ENCODE data around the gene SPPL3. TPM values are rescaled to one million over a fixed set of nuclear protein-coding genes. Genes with fewer than 3 reads are reported as not detected.

SPPL3 gene
- total and polyA plus RNA-seq, 4 donors = 7.4 to 12.6 (median 8.7) TPM

GRCh38 chr12:120744922-120745493 lies 159.2 kb downstream of the SPPL3 start:
- no peaks in the 10 kb centered on the region for H3K36me3 ChIP-seq (ENCODE audit: control insufficient read depth in 4 of 4, insufficient read depth in 3 of 4, low read depth in 1 of 4, low read length in 3 of 4)
- 96% methylated on average over 15 of the region's 15 CpGs for WGBS

DNA sequence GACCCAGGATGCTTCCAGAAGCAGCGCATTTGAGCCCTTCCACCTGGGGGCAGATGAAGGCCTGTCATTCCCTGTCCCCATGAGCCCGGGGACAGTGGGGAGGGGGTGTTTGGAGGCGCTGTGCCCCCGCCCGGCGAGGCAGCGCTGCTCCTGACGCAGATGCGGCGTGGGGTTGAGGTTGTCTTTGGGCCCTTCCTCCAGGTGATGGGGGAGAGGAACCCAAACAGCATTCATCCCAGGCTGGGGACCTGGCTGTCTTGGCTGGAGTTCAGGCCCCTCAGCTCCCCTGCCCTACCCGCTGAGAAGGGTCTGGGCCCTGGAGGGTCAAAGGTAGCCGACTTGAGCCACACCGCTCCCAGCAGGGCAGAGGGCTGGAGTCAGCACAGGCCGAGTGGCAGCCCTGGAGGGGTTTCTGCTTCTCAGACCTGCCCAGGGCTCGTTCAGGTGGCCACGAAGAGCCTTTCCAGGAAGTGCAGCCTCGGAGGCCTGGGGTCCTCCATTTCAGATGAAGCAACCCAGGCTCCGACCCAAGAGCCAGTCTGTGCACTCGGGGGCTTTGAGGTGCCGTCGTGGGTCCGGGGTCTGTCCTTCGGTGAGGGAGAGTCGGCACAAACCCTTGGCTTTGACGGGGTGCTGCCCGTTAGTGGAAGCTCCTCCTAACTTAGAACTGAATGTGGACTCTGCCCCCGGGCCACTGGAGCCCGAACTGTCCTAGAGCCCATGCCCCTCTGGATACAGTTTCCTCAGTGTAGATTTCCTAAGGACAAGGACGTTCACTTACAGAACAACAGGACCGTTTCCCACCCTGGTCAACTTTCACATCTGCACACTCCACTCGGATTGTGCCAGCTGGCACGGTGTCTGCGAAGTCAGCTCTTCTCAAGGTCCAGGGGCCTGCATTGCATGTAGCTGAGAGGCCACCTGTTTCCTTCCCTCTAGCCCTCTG lies 162.4 kb downstream of the SPPL3 start:
- DNase-seq (ENCODE audit: low spot score) = no peak
- Histone ChIP-seq H3K36me3 (ENCODE audit: control insufficient read depth in 4 of 4, insufficient read depth in 3 of 4, low read depth in 1 of 4, low read length in 3 of 4) (peaks cover 0 to 14% (median 4%) of the 10 kb centered on the region in 4 donors), H3K9ac (ENCODE audit: low read depth in 1 of 2, low read length in 2 of 2) (no peak overlapping the region), H3K4me3 (ENCODE audit: low read depth in 1 of 3, low read length in 3 of 3) (no peak overlapping the region), H3K27me3 (ENCODE audit: control insufficient read depth in 4 of 4, insufficient read depth in 4 of 4, low read length in 3 of 4) (no peaks in the 10 kb centered on the region), H3K9me3 (ENCODE audit: control insufficient read depth in 4 of 4, low read length in 3 of 4) (no peaks in the 10 kb centered on the region), H3K27ac (ENCODE audit: low read depth in 1 of 2, low read length in 2 of 2) (peak overlapping the region in 1 of 2 donors; percentile 38), H3K4me1 (ENCODE audit: control insufficient read depth in 4 of 4, insufficient read depth in 4 of 4, low read length in 3 of 4) (peaks cover 3 to 46% (median 28%) of the 10 kb centered on the region in 4 donors)
- WGBS = 66% methylated on average over 33 of the region's 33 CpGs
- TF ChIP-seq, protein P1, sequence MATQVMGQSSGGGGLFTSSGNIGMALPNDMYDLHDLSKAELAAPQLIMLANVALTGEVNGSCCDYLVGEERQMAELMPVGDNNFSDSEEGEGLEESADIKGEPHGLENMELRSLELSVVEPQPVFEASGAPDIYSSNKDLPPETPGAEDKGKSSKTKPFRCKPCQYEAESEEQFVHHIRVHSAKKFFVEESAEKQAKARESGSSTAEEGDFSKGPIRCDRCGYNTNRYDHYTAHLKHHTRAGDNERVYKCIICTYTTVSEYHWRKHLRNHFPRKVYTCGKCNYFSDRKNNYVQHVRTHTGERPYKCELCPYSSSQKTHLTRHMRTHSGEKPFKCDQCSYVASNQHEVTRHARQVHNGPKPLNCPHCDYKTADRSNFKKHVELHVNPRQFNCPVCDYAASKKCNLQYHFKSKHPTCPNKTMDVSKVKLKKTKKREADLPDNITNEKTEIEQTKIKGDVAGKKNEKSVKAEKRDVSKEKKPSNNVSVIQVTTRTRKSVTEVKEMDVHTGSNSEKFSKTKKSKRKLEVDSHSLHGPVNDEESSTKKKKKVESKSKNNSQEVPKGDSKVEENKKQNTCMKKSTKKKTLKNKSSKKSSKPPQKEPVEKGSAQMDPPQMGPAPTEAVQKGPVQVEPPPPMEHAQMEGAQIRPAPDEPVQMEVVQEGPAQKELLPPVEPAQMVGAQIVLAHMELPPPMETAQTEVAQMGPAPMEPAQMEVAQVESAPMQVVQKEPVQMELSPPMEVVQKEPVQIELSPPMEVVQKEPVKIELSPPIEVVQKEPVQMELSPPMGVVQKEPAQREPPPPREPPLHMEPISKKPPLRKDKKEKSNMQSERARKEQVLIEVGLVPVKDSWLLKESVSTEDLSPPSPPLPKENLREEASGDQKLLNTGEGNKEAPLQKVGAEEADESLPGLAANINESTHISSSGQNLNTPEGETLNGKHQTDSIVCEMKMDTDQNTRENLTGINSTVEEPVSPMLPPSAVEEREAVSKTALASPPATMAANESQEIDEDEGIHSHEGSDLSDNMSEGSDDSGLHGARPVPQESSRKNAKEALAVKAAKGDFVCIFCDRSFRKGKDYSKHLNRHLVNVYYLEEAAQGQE (IDR thresholded peaks at IDR 0.05) = no peak
- TF ChIP-seq SP1 (IDR thresholded peaks at IDR 0.05) (peak; percentile 73), EGR1 (IDR thresholded peaks at IDR 0.05; ENCODE audit: low read depth in 2 of 2) (no peak), HNF4G (IDR thresholded peaks at IDR 0.05) (peak; percentile 80), NR2F2 (IDR thresholded peaks at IDR 0.05) (no peak), RXRA (IDR thresholded peaks at IDR 0.05) (peak; percentile 51 to 70), CTCF (IDR thresholded peaks at IDR 0.05; ENCODE audit: low read depth, low read length, missing input control) (no peak), MAX (IDR thresholded peaks at IDR 0.05) (no peak), GABPA (IDR thresholded peaks at IDR 0.05 in 1 of 2, conservative IDR thresholded peaks at IDR 0.05 in 1 of 2) (no peak), RAD21 (IDR thresholded peaks at IDR 0.05) (peak in 1 of 2 donors; percentile 33), YY1 (IDR thresholded peaks at IDR 0.05) (no peak), TAF1 (conservative IDR thresholded peaks at IDR 0.05) (no peak), HNF4A (conservative IDR thresholded peaks at IDR 0.05) (peak; percentile 91 to 97)
- TF ChIP-seq, protein P2, sequence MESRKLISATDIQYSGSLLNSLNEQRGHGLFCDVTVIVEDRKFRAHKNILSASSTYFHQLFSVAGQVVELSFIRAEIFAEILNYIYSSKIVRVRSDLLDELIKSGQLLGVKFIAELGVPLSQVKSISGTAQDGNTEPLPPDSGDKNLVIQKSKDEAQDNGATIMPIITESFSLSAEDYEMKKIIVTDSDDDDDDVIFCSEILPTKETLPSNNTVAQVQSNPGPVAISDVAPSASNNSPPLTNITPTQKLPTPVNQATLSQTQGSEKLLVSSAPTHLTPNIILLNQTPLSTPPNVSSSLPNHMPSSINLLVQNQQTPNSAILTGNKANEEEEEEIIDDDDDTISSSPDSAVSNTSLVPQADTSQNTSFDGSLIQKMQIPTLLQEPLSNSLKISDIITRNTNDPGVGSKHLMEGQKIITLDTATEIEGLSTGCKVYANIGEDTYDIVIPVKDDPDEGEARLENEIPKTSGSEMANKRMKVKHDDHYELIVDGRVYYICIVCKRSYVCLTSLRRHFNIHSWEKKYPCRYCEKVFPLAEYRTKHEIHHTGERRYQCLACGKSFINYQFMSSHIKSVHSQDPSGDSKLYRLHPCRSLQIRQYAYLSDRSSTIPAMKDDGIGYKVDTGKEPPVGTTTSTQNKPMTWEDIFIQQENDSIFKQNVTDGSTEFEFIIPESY (IDR thresholded peaks at IDR 0.05) = no peak

More at GRCh38 chr12:120744922-120745493, 159.2 kb downstream of the SPPL3 start:
- DNase-seq (ENCODE audit: low spot score) = no peak
- H3K4me3 ChIP-seq (ENCODE audit: low read depth in 1 of 3, low read length in 3 of 3) = no peak overlapping the region
- H3K9me3 ChIP-seq (ENCODE audit: control insufficient read depth in 4 of 4, low read length in 3 of 4) = no peaks in the 10 kb centered on the region
- no peaks in the 10 kb centered on the region for H3K27me3 ChIP-seq (ENCODE audit: control insufficient read depth in 4 of 4, insufficient read depth in 4 of 4, low read length in 3 of 4)
- TF ChIP-seq, protein P3, sequence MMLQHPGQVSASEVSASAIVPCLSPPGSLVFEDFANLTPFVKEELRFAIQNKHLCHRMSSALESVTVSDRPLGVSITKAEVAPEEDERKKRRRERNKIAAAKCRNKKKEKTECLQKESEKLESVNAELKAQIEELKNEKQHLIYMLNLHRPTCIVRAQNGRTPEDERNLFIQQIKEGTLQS (IDR thresholded peaks at IDR 0.05) = no peak
- TF ChIP-seq FOXA1 (IDR thresholded peaks at IDR 0.05) = no peak
- no peak for TF ChIP-seq JUND (IDR thresholded peaks at IDR 0.05)
- H3K9ac ChIP-seq (ENCODE audit: low read depth in 1 of 2, low read length in 2 of 2) = no peak overlapping the region
- H3K27ac ChIP-seq (ENCODE audit: low read depth in 1 of 2, low read length in 2 of 2) = no peak overlapping the region
- H3K4me1 ChIP-seq (ENCODE audit: control insufficient read depth in 4 of 4, insufficient read depth in 4 of 4, low read length in 3 of 4) = peaks cover 3 to 24% (median 20%) of the 10 kb centered on the region in 4 donors

All from liver (tissue), 9 donors.